K562 (cell line): ENCODE results near the gene DACT1. TPM values are rescaled to one million over a fixed set of nuclear protein-coding genes. Genes with fewer than 3 reads are reported as not detected.

Source experiments
- AFF1 ChIP-seq, 2 experiments: fragments of 450-650 bp; IDR thresholded peaks; 2 replicates each; pipeline ENCODE4 v1.6.1; 2018; ENCODE audit warnings: mild to moderate bottlenecking in 2 of 2, low read depth in 1 of 2; ENCODE audit not compliant: partially characterized antibody in 2 of 2
- CREM ChIP-seq: IDR thresholded peaks from 2 replicates; pipeline ENCODE4 v1.6.1; 2014; ENCODE audit warnings: antibody characterized with exemption, low read depth
- polyA plus RNA-seq, 8 experiments: library from polyadenylated mRNA; depleted of rRNA in 4 of 8; stranded (reverse) in 5 of 8; unstranded in 3 of 8; fragments of >200 nt; fragmentation: Nextera tagmentation in 2 of 8; fragmentation: Illumina TruSeq in 1 of 8; extraction: Ambion mirVana in 2 of 8; extraction: Trizol in 1 of 8; gene quantifications; 2 replicates each; pipeline versions ENCODE4 v1.2.1 to v1.2.3, GENCODE V29; 2011 to 2014; ENCODE audit warnings: inconsistent platforms in 1 of 8, missing spikeins in 1 of 8
- total RNA-seq, 7 experiments: library from RNA; depleted of rRNA in 6 of 7; stranded (reverse); fragments of >200 nt in 6 of 7; fragmentation: Illumina TruSeq in 2 of 7; extraction: Trizol in 2 of 7; gene quantifications; 2 replicates each; pipeline versions ENCODE4 v1.2.1 to v1.2.3, GENCODE V29; 2011 to 2021; ENCODE audit warnings: low replicate concordance in 1 of 7
- TF ChIP-seq, protein P1 (sequence below): sonication (generic); formaldehyde crosslinking; IDR thresholded peaks from 2 replicates; pipeline ENCODE4 v1.8.1; 2023; ENCODE audit warnings: missing genetic modification reagents, mild to moderate bottlenecking, borderline replicate concordance
- TF ChIP-seq, protein P2 (sequence below): sonication (generic); formaldehyde crosslinking; IDR thresholded peaks from 2 replicates; pipeline ENCODE4 v1.8.1; 2022; ENCODE audit warnings: missing genetic modification reagents

The DACT1 gene
- total and polyA plus RNA-seq, 9 of the 15 experiments (the other 6 are each of a cell fraction or from before 2014, with no cell fraction given), result 0.07 to 0.30 (median 0.13) TPM

DNA sequence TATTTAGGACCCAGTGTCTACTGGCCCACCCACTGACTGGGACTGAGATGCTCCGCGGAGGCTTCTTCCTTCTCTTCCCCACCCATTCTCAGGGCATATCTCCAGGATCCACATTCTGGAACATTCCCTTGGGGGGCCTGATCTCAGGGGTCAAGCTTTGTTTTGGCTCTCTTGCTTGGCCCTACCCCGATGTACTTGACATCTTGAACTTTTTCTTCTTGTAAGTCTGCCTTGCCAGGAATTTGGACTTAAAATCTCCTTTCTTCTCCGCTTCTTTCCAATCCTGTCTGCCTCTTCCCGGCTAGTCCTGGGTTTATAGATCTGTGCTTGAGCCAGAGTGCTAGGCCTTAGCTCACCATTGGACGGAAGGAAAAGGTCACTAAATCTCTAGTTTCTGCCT, 22.1 kb downstream of the DACT1 start (continued):
- TF ChIP-seq, protein P1, sequence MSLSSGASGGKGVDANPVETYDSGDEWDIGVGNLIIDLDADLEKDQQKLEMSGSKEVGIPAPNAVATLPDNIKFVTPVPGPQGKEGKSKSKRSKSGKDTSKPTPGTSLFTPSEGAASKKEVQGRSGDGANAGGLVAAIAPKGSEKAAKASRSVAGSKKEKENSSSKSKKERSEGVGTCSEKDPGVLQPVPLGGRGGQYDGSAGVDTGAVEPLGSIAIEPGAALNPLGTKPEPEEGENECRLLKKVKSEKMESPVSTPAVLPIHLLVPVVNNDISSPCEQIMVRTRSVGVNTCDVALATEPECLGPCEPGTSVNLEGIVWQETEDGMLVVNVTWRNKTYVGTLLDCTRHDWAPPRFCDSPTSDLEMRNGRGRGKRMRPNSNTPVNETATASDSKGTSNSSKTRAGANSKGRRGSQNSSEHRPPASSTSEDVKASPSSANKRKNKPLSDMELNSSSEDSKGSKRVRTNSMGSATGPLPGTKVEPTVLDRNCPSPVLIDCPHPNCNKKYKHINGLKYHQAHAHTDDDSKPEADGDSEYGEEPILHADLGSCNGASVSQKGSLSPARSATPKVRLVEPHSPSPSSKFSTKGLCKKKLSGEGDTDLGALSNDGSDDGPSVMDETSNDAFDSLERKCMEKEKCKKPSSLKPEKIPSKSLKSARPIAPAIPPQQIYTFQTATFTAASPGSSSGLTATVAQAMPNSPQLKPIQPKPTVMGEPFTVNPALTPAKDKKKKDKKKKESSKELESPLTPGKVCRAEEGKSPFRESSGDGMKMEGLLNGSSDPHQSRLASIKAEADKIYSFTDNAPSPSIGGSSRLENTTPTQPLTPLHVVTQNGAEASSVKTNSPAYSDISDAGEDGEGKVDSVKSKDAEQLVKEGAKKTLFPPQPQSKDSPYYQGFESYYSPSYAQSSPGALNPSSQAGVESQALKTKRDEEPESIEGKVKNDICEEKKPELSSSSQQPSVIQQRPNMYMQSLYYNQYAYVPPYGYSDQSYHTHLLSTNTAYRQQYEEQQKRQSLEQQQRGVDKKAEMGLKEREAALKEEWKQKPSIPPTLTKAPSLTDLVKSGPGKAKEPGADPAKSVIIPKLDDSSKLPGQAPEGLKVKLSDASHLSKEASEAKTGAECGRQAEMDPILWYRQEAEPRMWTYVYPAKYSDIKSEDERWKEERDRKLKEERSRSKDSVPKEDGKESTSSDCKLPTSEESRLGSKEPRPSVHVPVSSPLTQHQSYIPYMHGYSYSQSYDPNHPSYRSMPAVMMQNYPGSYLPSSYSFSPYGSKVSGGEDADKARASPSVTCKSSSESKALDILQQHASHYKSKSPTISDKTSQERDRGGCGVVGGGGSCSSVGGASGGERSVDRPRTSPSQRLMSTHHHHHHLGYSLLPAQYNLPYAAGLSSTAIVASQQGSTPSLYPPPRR (CRISPR knock-in tag), result no peak
- TF ChIP-seq, protein P2, sequence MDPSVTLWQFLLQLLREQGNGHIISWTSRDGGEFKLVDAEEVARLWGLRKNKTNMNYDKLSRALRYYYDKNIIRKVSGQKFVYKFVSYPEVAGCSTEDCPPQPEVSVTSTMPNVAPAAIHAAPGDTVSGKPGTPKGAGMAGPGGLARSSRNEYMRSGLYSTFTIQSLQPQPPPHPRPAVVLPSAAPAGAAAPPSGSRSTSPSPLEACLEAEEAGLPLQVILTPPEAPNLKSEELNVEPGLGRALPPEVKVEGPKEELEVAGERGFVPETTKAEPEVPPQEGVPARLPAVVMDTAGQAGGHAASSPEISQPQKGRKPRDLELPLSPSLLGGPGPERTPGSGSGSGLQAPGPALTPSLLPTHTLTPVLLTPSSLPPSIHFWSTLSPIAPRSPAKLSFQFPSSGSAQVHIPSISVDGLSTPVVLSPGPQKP (CRISPR knock-in tag), result no peak
- TF ChIP-seq AFF1 (IDR thresholded peaks at IDR 0.05; ENCODE audit: low read depth in 1 of 2, partially characterized antibody in 2 of 2) (no peak), CREM (no peak)
